ENCODE measurements around the gene CEACAM5.
A peak's percentile ranks its signal among the peaks of the same experiment; 100 is the strongest.

Gene CEACAM5

GRCh38 chr19:41708481-41708880 is at the start of gene CEACAM5:
Gene CEACAM5, plus strand, starts transcription at chr19:41708626. Its CDS starts 106 bp downstream, at chr19:41708732.
- DNase-seq = no peak

GRCh38 chr19:41666075-41666474 is 42.4 kb upstream of the CEACAM5 start:
- DNase-seq = no peak

- no peak for DNase-seq
Observed at GRCh38 chr19:41668315-41668714, 40.1 kb upstream of the CEACAM5 start.

- DNase-seq = no peak
Observed at GRCh38 chr19:41670755-41671154, 37.7 kb upstream of the CEACAM5 start.

- DNase-seq = no peak
Observed at GRCh38 chr19:41671486-41671885, 36.9 kb upstream of the CEACAM5 start.

GRCh38 chr19:41682437-41682836 is 26.0 kb upstream of the CEACAM5 start:
- DNase-seq = no peak

- DNase-seq = no peak
Observed at GRCh38 chr19:41687419-41687818, 21.0 kb upstream of the CEACAM5 start.

- DNase-seq = no peak
Observed at GRCh38 chr19:41688098-41688497, 20.3 kb upstream of the CEACAM5 start, which contains the start of gene CEACAM7. Gene CEACAM7, minus strand, starts transcription at chr19:41688270. Its CDS starts 105 bp downstream, at chr19:41688165.

- DNase-seq = no peak
Observed at GRCh38 chr19:41688687-41689086, 19.7 kb upstream of the CEACAM5 start.

GRCh38 chr19:41689993-41690800 is 18.2 kb upstream of the CEACAM5 start:
- DNase-seq = no peak

- DNase-seq = no peak
Observed at GRCh38 chr19:41690801-41691065, 17.7 kb upstream of the CEACAM5 start.

GRCh38 chr19:41691268-41691970 is 17.0 kb upstream of the CEACAM5 start:
- peak in 1 of 2 donors; percentile 28 for DNase-seq

- no peak for DNase-seq
Observed at GRCh38 chr19:41694196-41694595, 14.2 kb upstream of the CEACAM5 start.

GRCh38 chr19:41694831-41695635 is 13.4 kb upstream of the CEACAM5 start:
- DNase-seq = no peak

- no peak for DNase-seq
Observed at GRCh38 chr19:41695745-41696144, 12.7 kb upstream of the CEACAM5 start.

- no peak for DNase-seq
Observed at GRCh38 chr19:41696402-41697197, 11.8 kb upstream of the CEACAM5 start.

GRCh38 chr19:41697198-41697855 is 11.1 kb upstream of the CEACAM5 start:
- no peak for DNase-seq

GRCh38 chr19:41698746-41699230 is 9.6 kb upstream of the CEACAM5 start:
- DNase-seq = no peak

- no peak for DNase-seq
Observed at GRCh38 chr19:41699231-41699967, 9.0 kb upstream of the CEACAM5 start.

GRCh38 chr19:41699968-41700323 is 8.5 kb upstream of the CEACAM5 start:
- no peak for DNase-seq
